ENCODE measurements around the gene BICD2. TPM values are rescaled to one million over a fixed set of nuclear protein-coding genes. Genes with fewer than 3 reads are reported as not detected.

BICD2 gene
- total and polyA plus RNA-seq, 9 of the 15 experiments (the other 6 are each of a cell fraction or from before 2014, with no cell fraction given), result 3.6 to 23.4 (median 11.8) TPM

GRCh38 chr9:92745881-92746280 is 18.8 kb downstream of the BICD2 start:
- no peak for FAIRE-seq
- Histone ChIP-seq H4K20me1 (replicated peaks; ENCODE audit: control insufficient read depth, insufficient read depth, low read length) (peaks cover 31% of the 10 kb centered on the region), H3K36me3 (ENCODE audit: control insufficient read depth, insufficient read depth, low read length) (0 out of 3 replicates have a peak, but pooled peaks cover 3% of the 10 kb centered on the region), H3K27ac (ENCODE audit: extremely low read depth, low read depth, low read length) (no peak overlapping the region), H3K9me3 (replicated peaks; ENCODE audit: control insufficient read depth, insufficient read depth, low read depth, low read length) (no peaks in the 10 kb centered on the region), H3K27me3 (ENCODE audit: control insufficient read depth in 2 of 2, insufficient read depth in 2 of 2, low read length in 2 of 2) (no peaks in the 10 kb centered on the region), H3K79me2 (ENCODE audit: control insufficient read depth, insufficient read depth, low read length) (peaks cover 92% of the 10 kb centered on the region), H3K4me2 (ENCODE audit: insufficient read depth, low read length) (no peak overlapping the region), H3K4me3 (no peak overlapping the region), H3K9me1 (ENCODE audit: control insufficient read depth, insufficient read depth, low read length) (peaks cover 13% of the 10 kb centered on the region), H3K4me1 (replicated peaks in 1 of 2; ENCODE audit: control insufficient read depth in 2 of 2, insufficient read depth in 2 of 2, low read length in 2 of 2) (peaks cover 34 to 43% of the 10 kb centered on the region in 2 experiments), H2AFZ (ENCODE audit: low read depth, low read length) (no peak overlapping the region), H3K9ac (ENCODE audit: insufficient read depth in 1 of 2, low read depth in 2 of 2, low read length in 2 of 2) (peak overlapping the region in 1 of 2 experiments; percentile 57; a peak in 1 of 4 replicates)
- no peak for DNase-seq (ENCODE audit: extremely low read depth in 1 of 4, low spot score in 3 of 4)
- BruUV-seq (replicated peaks), result no TSS peak
- no peak for ATAC-seq
- POLR2A ChIA-PET, result interaction anchor here (0.5 to 2.0 kb wide), 3 partner anchors 9 to 232 kb away, joined by 3 to 10 read pairs (median 3); partner anchors contain the start of gene BICD2
- no peak for TF ChIP-seq ADNP (tag; IDR thresholded peaks at IDR 0.05)
- 81% methylated on average over 4 of the region's 6 CpGs for WGBS (ENCODE audit: insufficient coverage, low coverage, missing lambda C conversion rate)
- CTCF ChIA-PET (ENCODE audit: low intra/inter-chr PET ratio), result no interaction called here
- intact Hi-C loops (cut with micrococcal nuclease), result no loop called here
- in situ Hi-C loops (cut with MboI), result no loop called here

GRCh38 chr9:92745331-92745730 is 19.3 kb downstream of the BICD2 start:
- Histone ChIP-seq H3K79me2 (ENCODE audit: control insufficient read depth, insufficient read depth, low read length) (peaks cover 92% of the 10 kb centered on the region), H2AFZ (ENCODE audit: low read depth, low read length) (no peak overlapping the region), H3K4me1 (replicated peaks in 1 of 2; ENCODE audit: control insufficient read depth in 2 of 2, insufficient read depth in 2 of 2, low read length in 2 of 2) (peaks cover 37 to 43% of the 10 kb centered on the region in 2 experiments), H3K9me1 (ENCODE audit: control insufficient read depth, insufficient read depth, low read length) (peaks cover 13% of the 10 kb centered on the region), H3K27me3 (ENCODE audit: control insufficient read depth in 2 of 2, insufficient read depth in 2 of 2, low read length in 2 of 2) (no peaks in the 10 kb centered on the region), H3K4me3 (no peak overlapping the region), H3K9ac (ENCODE audit: insufficient read depth in 1 of 2, low read depth in 2 of 2, low read length in 2 of 2) (peak overlapping the region in 1 of 2 experiments; percentile 37; a peak in 2 of 4 replicates), H3K9me3 (replicated peaks; ENCODE audit: control insufficient read depth, insufficient read depth, low read depth, low read length) (no peaks in the 10 kb centered on the region), H3K4me2 (ENCODE audit: insufficient read depth, low read length) (no peak overlapping the region; the same call in 1 of the 2 replicates), H3K27ac (ENCODE audit: extremely low read depth, low read depth, low read length) (no peak overlapping the region), H3K36me3 (ENCODE audit: control insufficient read depth, insufficient read depth, low read length) (0 out of 3 replicates have a peak, but pooled peaks cover 3% of the 10 kb centered on the region), H4K20me1 (replicated peaks; ENCODE audit: control insufficient read depth, insufficient read depth, low read length) (peaks cover 34% of the 10 kb centered on the region)
- ATAC-seq (peak; percentile 43), DNase-seq (ENCODE audit: extremely low read depth in 1 of 4, low spot score in 3 of 4) (peak in 1 of 4 experiments; percentile 24), FAIRE-seq (no peak)
- no TSS peak for BruUV-seq (replicated peaks)
- CTCF ChIA-PET (ENCODE audit: low intra/inter-chr PET ratio), result no interaction called here
- 16% methylated on average over 4 of the region's 4 CpGs for WGBS (ENCODE audit: insufficient coverage, low coverage, missing lambda C conversion rate)
- POLR2A ChIA-PET, result interaction anchor here (0.5 to 1.3 kb wide), 5 partner anchors 8 to 400 kb away, joined by 3 to 5 read pairs (median 3); partner anchors contain the start of gene BICD2
- intact Hi-C loops (cut with micrococcal nuclease) (no loop called here), in situ Hi-C loops (cut with MboI) (no loop called here)
- TF ChIP-seq PHF21A (IDR thresholded peaks at IDR 0.05; ENCODE audit: borderline replicate concordance, low read depth) (no peak), DACH1 (IDR thresholded peaks at IDR 0.05; ENCODE audit: partially characterized antibody) (peak; percentile 19), TCF3 (CRISPR knock-in tag; IDR thresholded peaks at IDR 0.05) (peak; percentile 29; the same call in 1 of the 2 replicates), TFAP4 (CRISPR knock-in tag; IDR thresholded peaks at IDR 0.05; ENCODE audit: borderline replicate concordance) (peak; percentile 81), HEY1 (CRISPR knock-in tag; IDR thresholded peaks at IDR 0.05; ENCODE audit: borderline replicate concordance) (no peak), TEAD4 (IDR thresholded peaks at IDR 0.05; ENCODE audit: low read length) (no peak), TEAD4 (CRISPR knock-in tag; IDR thresholded peaks at IDR 0.05; ENCODE audit: borderline replicate concordance) (no peak), ZNF589 (CRISPR knock-in tag; IDR thresholded peaks at IDR 0.05; ENCODE audit: low read depth) (no peak), MITF (IDR thresholded peaks at IDR 0.05) (no peak), EGR1 (conservative IDR thresholded peaks at IDR 0.05) (peak; percentile 10; the same call in 1 of the 2 replicates), HDGF (IDR thresholded peaks at IDR 0.05) (no peak), TCF7 (IDR thresholded peaks at IDR 0.05; ENCODE audit: borderline replicate concordance) (peak; percentile 81; the same call in 1 of the 2 replicates), PRPF4 (IDR thresholded peaks at IDR 0.05; ENCODE audit: insufficient read depth, low read depth, low read length, poor library complexity, severe bottlenecking) (no peak), KDM2B (CRISPR knock-in tag; IDR thresholded peaks at IDR 0.05) (no peak)
